Activated T-cell treated with anti-CD3 and anti-CD28 coated beads for 48 hours (primary cell): ENCODE results near the gene IL19.

Experiments
- DNase-seq: peaks from one replicate; pipeline ENCODE4 v3.0.0-alpha.2; 2020; ENCODE audit warnings: low read depth

The IL19 gene

GRCh38 chr1:206800891-206801290 is 30.3 kb downstream of the IL19 start:
- DNase-seq: no peak

- no peak for DNase-seq
Observed at GRCh38 chr1:206801467-206801866, 30.9 kb downstream of the IL19 start.

GRCh38 chr1:206802401-206802800 is 31.8 kb downstream of the IL19 start:
- no peak for DNase-seq

- DNase-seq: peak; percentile 58
Observed at GRCh38 chr1:206803221-206803730, 32.7 kb downstream of the IL19 start.

- no peak for DNase-seq
Observed at GRCh38 chr1:206804156-206804737, 33.7 kb downstream of the IL19 start.

- DNase-seq: no peak
Observed at GRCh38 chr1:206805357-206805756, 34.8 kb downstream of the IL19 start.

GRCh38 chr1:206808615-206809014 is 38.0 kb downstream of the IL19 start:
- no peak for DNase-seq

- no peak for DNase-seq
Observed at GRCh38 chr1:206809504-206810084, 39.0 kb downstream of the IL19 start.

GRCh38 chr1:206812471-206812870 is 41.9 kb downstream of the IL19 start:
- DNase-seq: no peak

- DNase-seq: no peak
Observed at GRCh38 chr1:206814716-206815341, 44.3 kb downstream of the IL19 start.

- no peak for DNase-seq
Observed at GRCh38 chr1:206816390-206817287, 46.1 kb downstream of the IL19 start.

GRCh38 chr1:206821493-206821892 is 50.9 kb downstream of the IL19 start:
- DNase-seq: no peak

GRCh38 chr1:206823727-206824126 is 53.2 kb downstream of the IL19 start:
- no peak for DNase-seq

GRCh38 chr1:206824331-206824730 is 53.8 kb downstream of the IL19 start:
- DNase-seq: no peak

GRCh38 chr1:206826394-206826793 is 55.8 kb downstream of the IL19 start:
- no peak for DNase-seq

- no peak for DNase-seq
Observed at GRCh38 chr1:206828061-206828460, 57.5 kb downstream of the IL19 start.

- no peak for DNase-seq
Observed at GRCh38 chr1:206828765-206829164, 58.2 kb downstream of the IL19 start.

- no peak for DNase-seq
Observed at GRCh38 chr1:206829282-206829681, 58.7 kb downstream of the IL19 start.

- DNase-seq: no peak
Observed at GRCh38 chr1:206829875-206830274, 59.3 kb downstream of the IL19 start.

GRCh38 chr1:206831650-206832049 is 61.1 kb downstream of the IL19 start:
- no peak for DNase-seq

GRCh38 chr1:206832352-206832880 is 61.8 kb downstream of the IL19 start:
- DNase-seq: no peak

GRCh38 chr1:206833106-206833680 is 62.6 kb downstream of the IL19 start:
- no peak for DNase-seq
